Trophoblast cell (in vitro differentiated cells and primary cell): Measurements from ENCODE around the gene NRL.

ENCODE experiments used
- DNase-seq, 2 donors: peaks; one replicate each; pipeline ENCODE4 v3.0.0-alpha.2; 2016
- H2AFZ ChIP-seq: 2 replicates; pipeline ENCODE4 v1.6.1; 2013; ENCODE audit warnings: low read length, moderate library complexity, mild to moderate bottlenecking; ENCODE audit not compliant: insufficient read depth, poor library complexity
- H2AK5ac ChIP-seq: 2 replicates; pipeline ENCODE4 v1.6.1; 2013; ENCODE audit warnings: mild to moderate bottlenecking, low read length
- H2BK120ac ChIP-seq: 2 replicates; pipeline ENCODE4 v1.6.1; 2013; ENCODE audit warnings: low read length, mild to moderate bottlenecking, moderate library complexity; ENCODE audit not compliant: insufficient read depth, poor library complexity
- H2BK12ac ChIP-seq: 2 replicates; pipeline ENCODE4 v1.6.1; 2013; ENCODE audit warnings: mild to moderate bottlenecking, low read length, moderate library complexity
- H2BK5ac ChIP-seq: 2 replicates; pipeline ENCODE4 v1.6.1; 2013; ENCODE audit warnings: low read length, low read depth, moderate library complexity, mild to moderate bottlenecking; ENCODE audit not compliant: poor library complexity
- H3K14ac ChIP-seq: 2 replicates; pipeline ENCODE4 v1.6.1; 2013; ENCODE audit warnings: mild to moderate bottlenecking, low read length
- H3K18ac ChIP-seq: 2 replicates; pipeline ENCODE4 v1.6.1; 2013; ENCODE audit warnings: mild to moderate bottlenecking, low read length
- H3K23ac ChIP-seq: 2 replicates; pipeline ENCODE4 v1.6.1; 2013; ENCODE audit warnings: low read length
- H3K27ac ChIP-seq: 2 replicates; pipeline ENCODE4 v1.5.1; 2013; ENCODE audit warnings: low read depth, mild to moderate bottlenecking, inconsistent platforms, low read length, moderate library complexity
- H3K27me3 ChIP-seq: 2 replicates; pipeline ENCODE4 v1.6.1; 2013; ENCODE audit warnings: inconsistent platforms, mild to moderate bottlenecking, low read length, moderate library complexity; ENCODE audit not compliant: insufficient read depth
- H3K36me3 ChIP-seq, 2 experiments: 1 replicate in 1 of 2; 2 replicates in 1 of 2; pipeline ENCODE4 v1.6.1; 2013; ENCODE audit warnings: low read length in 2 of 2, mild to moderate bottlenecking in 2 of 2, moderate library complexity in 1 of 2; ENCODE audit not compliant: insufficient read depth in 2 of 2, control insufficient read depth in 1 of 2
- H3K4ac ChIP-seq: 2 replicates; pipeline ENCODE4 v1.6.1; 2013; ENCODE audit warnings: low read depth, mild to moderate bottlenecking, low read length, moderate library complexity
- H3K4me1 ChIP-seq, 2 experiments: 1 replicate in 1 of 2; 2 replicates in 1 of 2; pipeline ENCODE4 v1.6.1; 2013; ENCODE audit warnings: low read length in 2 of 2, mild to moderate bottlenecking in 2 of 2, moderate library complexity in 1 of 2; ENCODE audit not compliant: insufficient read depth in 2 of 2, control insufficient read depth in 1 of 2
- H3K4me2 ChIP-seq: 2 replicates; pipeline ENCODE4 v1.6.1; 2013; ENCODE audit warnings: inconsistent platforms, mild to moderate bottlenecking, low read length, moderate library complexity
- H3K4me3 ChIP-seq: 2 replicates; pipeline ENCODE4 v1.5.1; 2013; ENCODE audit warnings: mild to moderate bottlenecking, low read depth, low read length, inconsistent platforms
- H3K79me1 ChIP-seq: one replicate; pipeline ENCODE4 v1.6.1; 2013; ENCODE audit warnings: low read length
- H3K79me2 ChIP-seq: 2 replicates; pipeline ENCODE4 v1.6.1; 2013; ENCODE audit warnings: low read length, mild to moderate bottlenecking; ENCODE audit not compliant: control insufficient read depth, insufficient read depth, poor library complexity
- H3K9ac ChIP-seq: 2 replicates; pipeline ENCODE4 v1.6.1; 2013; ENCODE audit warnings: mild to moderate bottlenecking, low read length
- H3K9me3 ChIP-seq: 2 replicates; pipeline ENCODE4 v1.6.1; 2013; ENCODE audit warnings: low read depth, mild to moderate bottlenecking, control low read depth, inconsistent platforms, low read length; ENCODE audit not compliant: insufficient read depth
- H4K12ac ChIP-seq: 2 replicates; pipeline ENCODE4 v1.6.1; 2013; ENCODE audit warnings: low read depth, mild to moderate bottlenecking, low read length, moderate library complexity
- H4K8ac ChIP-seq: 2 replicates; pipeline ENCODE4 v1.6.1; 2013; ENCODE audit warnings: low read depth, mild to moderate bottlenecking, low read length, moderate library complexity
- H4K91ac ChIP-seq: one replicate; pipeline ENCODE4 v1.6.1; 2013; ENCODE audit warnings: low read depth, mild to moderate bottlenecking, low read length, moderate library complexity
- WGBS: extraction: QIAGEN DNeasy Blood & Tissue Kit; methylation state at CpG from one replicate; pipeline ENCODE4 v1.1.7; 2013; ENCODE audit warnings: missing lambda C conversion rate; ENCODE audit not compliant: insufficient read length, insufficient coverage; ENCODE audit errors: extremely low coverage; 5-methylcytosine and 5-hydroxymethylcytosine counted together

Gene NRL

DNA sequence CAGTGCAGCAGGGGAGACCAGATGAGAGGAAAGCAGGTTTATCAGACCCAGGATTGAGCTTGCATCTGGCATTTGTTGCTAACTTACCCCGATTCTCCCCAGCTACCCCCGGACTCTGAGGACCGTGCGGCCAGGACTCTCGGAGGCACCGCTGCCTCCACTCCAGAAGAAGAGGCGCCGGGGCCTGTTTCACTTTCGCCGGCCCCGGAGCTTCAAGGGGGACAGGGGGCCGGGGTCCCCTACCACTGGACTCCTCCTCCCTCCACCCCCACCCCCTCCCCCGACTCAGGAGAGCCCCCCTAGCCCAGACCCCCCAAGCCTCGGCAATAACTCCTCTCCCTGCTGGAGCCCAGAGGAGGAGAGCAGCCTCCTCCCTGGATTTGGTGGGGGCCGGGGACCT is 49.9 kb downstream of the NRL start:
- Histone ChIP-seq H4K91ac (no peak overlapping the region), H3K4me2 (no peak overlapping the region), H3K9ac (no peak overlapping the region), H3K9me3 (no peaks in the 10 kb centered on the region), H3K14ac (no peak overlapping the region), H2BK120ac (no peak overlapping the region), H3K79me2 (no peaks in the 10 kb centered on the region), H2BK5ac (no peak overlapping the region), H3K36me3 (no peaks in the 10 kb centered on the region), H3K27ac (no peak overlapping the region), H3K27me3 (no peaks in the 10 kb centered on the region), H2AK5ac (no peak overlapping the region), H4K12ac (no peak overlapping the region), H2BK12ac (no peak overlapping the region), H3K4ac (no peak overlapping the region), H3K18ac (no peak overlapping the region), H3K4me1 (no peaks in the 10 kb centered on the region), H3K79me1 (no peaks in the 10 kb centered on the region), H3K4me3 (no peak overlapping the region), H4K8ac (no peak overlapping the region), H2AFZ (no peak overlapping the region), H3K23ac (no peak overlapping the region)
- whole genome bisulfite sequencing: no CpG with 5 or more reads among the region's 15 CpGs
- DNase-seq: no peak

- Histone ChIP-seq H3K4me1 (no peaks in the 10 kb centered on the region), H3K4me3 (no peak overlapping the region), H3K9me3 (no peaks in the 10 kb centered on the region), H3K18ac (no peak overlapping the region), H3K79me1 (no peaks in the 10 kb centered on the region), H3K36me3 (no peaks in the 10 kb centered on the region), H3K9ac (no peak overlapping the region), H4K8ac (no peak overlapping the region), H2AK5ac (no peak overlapping the region), H3K23ac (no peak overlapping the region), H3K79me2 (no peaks in the 10 kb centered on the region), H3K4me2 (no peak overlapping the region), H2BK120ac (no peak overlapping the region), H4K91ac (no peak overlapping the region), H3K27me3 (no peaks in the 10 kb centered on the region), H2BK5ac (no peak overlapping the region), H4K12ac (no peak overlapping the region), H3K4ac (no peak overlapping the region), H3K27ac (no peak overlapping the region), H2BK12ac (no peak overlapping the region), H2AFZ (no peak overlapping the region), H3K14ac (no peak overlapping the region)
- DNase-seq: no peak
- no CpG with 5 or more reads among the region's 7 CpGs for WGBS
Observed at GRCh38 chr14:24064091-24064795, 50.5 kb downstream of the NRL start.

DNA sequence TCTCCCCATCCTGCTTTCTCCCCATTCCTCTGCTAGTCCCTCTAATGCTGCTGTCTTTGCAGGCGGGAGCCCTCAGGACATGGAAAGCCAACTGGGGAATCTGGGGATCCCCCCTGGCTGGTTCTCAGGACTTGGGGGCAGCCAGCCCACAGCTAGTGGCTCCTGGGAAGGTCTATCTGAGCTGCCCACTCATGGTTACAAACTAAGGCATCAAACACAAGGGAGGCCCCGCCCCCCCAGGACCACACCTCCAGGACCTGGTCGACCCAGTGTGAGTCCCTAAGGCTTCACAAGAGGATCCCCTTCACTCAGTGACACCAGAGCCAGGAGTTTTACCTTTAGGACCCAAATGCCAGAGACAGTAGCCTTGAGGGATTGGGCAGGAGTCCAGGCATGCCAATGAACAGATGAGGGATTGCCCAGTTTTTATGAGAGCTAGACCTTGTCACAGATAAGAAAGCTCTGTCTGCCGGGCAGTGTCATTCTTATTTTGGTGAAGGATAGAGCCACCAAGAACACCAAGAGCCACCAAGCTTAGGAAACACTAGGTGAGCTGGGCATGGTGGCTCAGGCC is 51.4 kb downstream of the NRL start:
- Histone ChIP-seq H3K9me3 (no peaks in the 10 kb centered on the region), H4K91ac (no peak overlapping the region), H2BK12ac (no peak overlapping the region), H3K14ac (no peak overlapping the region), H3K79me2 (no peaks in the 10 kb centered on the region), H3K18ac (no peak overlapping the region), H2BK120ac (no peak overlapping the region), H3K27me3 (no peaks in the 10 kb centered on the region), H3K4ac (no peak overlapping the region), H2BK5ac (no peak overlapping the region), H3K4me2 (no peak overlapping the region), H2AK5ac (no peak overlapping the region), H2AFZ (no peak overlapping the region), H3K9ac (no peak overlapping the region), H3K36me3 (no peaks in the 10 kb centered on the region), H3K27ac (no peak overlapping the region), H3K4me3 (no peak overlapping the region), H4K8ac (no peak overlapping the region), H3K79me1 (no peaks in the 10 kb centered on the region), H3K4me1 (no peaks in the 10 kb centered on the region), H4K12ac (no peak overlapping the region), H3K23ac (no peak overlapping the region)
- WGBS: no CpG with 5 or more reads among the region's 4 CpGs
- DNase-seq: no peak

- H2BK12ac ChIP-seq: no peak overlapping the region
- H3K79me1 ChIP-seq: no peaks in the 10 kb centered on the region
- H3K4ac ChIP-seq: no peak overlapping the region
- H4K91ac ChIP-seq: no peak overlapping the region
- no peak overlapping the region for H3K14ac ChIP-seq
- H3K4me2 ChIP-seq: no peak overlapping the region
- DNase-seq: no peak
- no peaks in the 10 kb centered on the region for H3K9me3 ChIP-seq
- H2AK5ac ChIP-seq: no peak overlapping the region
- H3K4me3 ChIP-seq: no peak overlapping the region
- no peak overlapping the region for H3K18ac ChIP-seq
- no peaks in the 10 kb centered on the region for H3K27me3 ChIP-seq
- H2BK5ac ChIP-seq: no peak overlapping the region
- H3K4me1 ChIP-seq: no peaks in the 10 kb centered on the region
- no peak overlapping the region for H3K23ac ChIP-seq
- no peak overlapping the region for H4K12ac ChIP-seq
- H3K36me3 ChIP-seq: no peaks in the 10 kb centered on the region
- H4K8ac ChIP-seq: no peak overlapping the region
- H2AFZ ChIP-seq: no peak overlapping the region
- no peak overlapping the region for H3K9ac ChIP-seq
- H3K79me2 ChIP-seq: no peaks in the 10 kb centered on the region
- no peak overlapping the region for H3K27ac ChIP-seq
- H2BK120ac ChIP-seq: no peak overlapping the region
- WGBS: no CpG with 5 or more reads among the region's 14 CpGs
Observed at GRCh38 chr14:24062216-24062980, 52.4 kb downstream of the NRL start.
